Stimulated activated CD8-positive, alpha-beta memory T cell treated with anti-CD3 and anti-CD28 coated beads, Interleukin-12 subunit alpha, Interleukin-12 subunit beta, amount 100 ng/mL, for 1 hour (primary cell): ENCODE results near the gene ACOT7.
"Not testable (repeated sequence)": the region's sequence is repeated elsewhere in the genome, so short reads cannot be mapped to it uniquely, and the experiment has no call there.

ENCODE experiments used
- DNase-seq: peaks from one replicate; pipeline ENCODE4 v3.0.0-alpha.2; 2020; ENCODE audit warnings: low read depth

Gene ACOT7

GRCh38 chr1:6310116-6310848, 83.3 kb downstream of the ACOT7 start:
- no peak for DNase-seq

GRCh38 chr1:6309564-6309963, 84.0 kb downstream of the ACOT7 start:
- DNase-seq, result no peak

- DNase-seq, result no peak
Measured at GRCh38 chr1:6308449-6308848, 85.1 kb downstream of the ACOT7 start.

GRCh38 chr1:6307682-6308081, 85.9 kb downstream of the ACOT7 start:
- not testable (repeated sequence) for DNase-seq

- DNase-seq, result no peak
Measured at GRCh38 chr1:6307099-6307498, 86.5 kb downstream of the ACOT7 start.

GRCh38 chr1:6303397-6304012, 90.1 kb downstream of the ACOT7 start:
- DNase-seq, result no peak

GRCh38 chr1:6302568-6302967, 91.0 kb downstream of the ACOT7 start:
- DNase-seq, result no peak

- DNase-seq, result no peak
Measured at GRCh38 chr1:6301526-6301925, 92.0 kb downstream of the ACOT7 start.

GRCh38 chr1:6300342-6301048, 93.1 kb downstream of the ACOT7 start:
- no peak for DNase-seq

GRCh38 chr1:6299557-6300165, 93.9 kb downstream of the ACOT7 start:
- DNase-seq, result no peak

GRCh38 chr1:6298940-6299465, 94.6 kb downstream of the ACOT7 start:
- no peak for DNase-seq

GRCh38 chr1:6298530-6298929, 95.0 kb downstream of the ACOT7 start:
- no peak for DNase-seq

- DNase-seq, result no peak
Measured at GRCh38 chr1:6295910-6296309, 97.7 kb downstream of the ACOT7 start.

GRCh38 chr1:6294890-6295556, 98.5 kb downstream of the ACOT7 start:
- no peak for DNase-seq

GRCh38 chr1:6294080-6294889, 99.3 kb downstream of the ACOT7 start:
- DNase-seq, result no peak

GRCh38 chr1:6292102-6292501, 101.5 kb downstream of the ACOT7 start:
- no peak for DNase-seq

GRCh38 chr1:6288665-6289064, 104.9 kb downstream of the ACOT7 start:
- DNase-seq, result no peak

- no peak for DNase-seq
Measured at GRCh38 chr1:6288026-6288425, 105.5 kb downstream of the ACOT7 start.

GRCh38 chr1:6287431-6287886, 106.1 kb downstream of the ACOT7 start:
- DNase-seq, result no peak

- DNase-seq, result no peak
Measured at GRCh38 chr1:6287029-6287428, 106.5 kb downstream of the ACOT7 start.

GRCh38 chr1:6286266-6286665, 107.3 kb downstream of the ACOT7 start:
- no peak for DNase-seq
